CD4-positive, alpha-beta memory T cell (primary cell): Measurements from ENCODE around the gene EYA3. TPM values are rescaled to one million over a fixed set of nuclear protein-coding genes. Genes with fewer than 3 reads are reported as not detected.

ENCODE experiments used
- CTCF ChIA-PET: fragments of 350-600 bp; sonication (Branson Sonifier 250); formaldehyde crosslinking; loops from one replicate; lab custom pipeline; 2021; ENCODE audit warnings: inconsistent platforms; ENCODE audit not compliant: partially characterized antibody; lab: Charles Lee
- POLR2A ChIA-PET: fragments of 350-600 bp; sonication (Branson Sonifier 250); formaldehyde crosslinking; loops from one replicate; lab custom pipeline; 2021; ENCODE audit not compliant: partially characterized antibody; lab: Charles Lee
- DNase-seq, 5 donors: peaks; one replicate each; pipeline versions ENCODE4 v3.0.0 to v3.0.0-alpha.2; 2020 to 2022; ENCODE audit warnings: mixed read lengths in 1 of 5
- H3K27ac ChIP-seq: one replicate; pipeline ENCODE4 v1.7.0; 2013; ENCODE audit warnings: low read depth, low read length
- H3K27me3 ChIP-seq: 2 replicates; pipeline ENCODE4 v1.7.0; 2013; ENCODE audit warnings: mild to moderate bottlenecking, low read length, moderate library complexity; ENCODE audit not compliant: insufficient read depth
- H3K36me3 ChIP-seq: 2 replicates; pipeline ENCODE4 v1.7.0; 2013; ENCODE audit warnings: mild to moderate bottlenecking, low read length, moderate library complexity; ENCODE audit not compliant: insufficient read depth
- H3K4me1 ChIP-seq: 2 replicates; pipeline ENCODE4 v1.7.0; 2013; ENCODE audit warnings: mild to moderate bottlenecking, low read length, moderate library complexity; ENCODE audit not compliant: insufficient read depth
- H3K4me3 ChIP-seq, 2 donors: one replicate each; pipeline ENCODE4 v1.7.0; 2013; ENCODE audit warnings: low read length in 2 of 2, mild to moderate bottlenecking in 1 of 2
- H3K9me3 ChIP-seq, 2 donors: one replicate each; pipeline ENCODE4 v1.7.0; 2013; ENCODE audit warnings: low read length in 2 of 2, control low read depth in 1 of 2; ENCODE audit not compliant: control insufficient read depth in 1 of 2
- H3K27ac Mint-ChIP-seq, 7 donors: one replicate each; pipeline ENCODE4 v1.8.0; 2020 to 2021; ENCODE audit warnings: mixed read lengths in 7 of 7, mild to moderate bottlenecking in 6 of 7, inconsistent platforms in 3 of 7, moderate library complexity in 3 of 7
- H3K27me3 Mint-ChIP-seq, 2 donors: one replicate each; pipeline ENCODE4 v1.8.0; 2020 to 2021; ENCODE audit warnings: mixed read lengths in 2 of 2
- H3K36me3 Mint-ChIP-seq, 2 donors: one replicate each; pipeline ENCODE4 v1.8.0; 2020 to 2021; ENCODE audit warnings: mixed read lengths in 2 of 2, inconsistent platforms in 1 of 2, mild to moderate bottlenecking in 1 of 2
- H3K4me1 Mint-ChIP-seq, 4 donors: one replicate each; pipeline ENCODE4 v1.8.0; 2020 to 2021; ENCODE audit warnings: mixed read lengths in 4 of 4, mild to moderate bottlenecking in 1 of 4
- H3K4me3 Mint-ChIP-seq, 8 donors: one replicate each; pipeline ENCODE4 v1.8.0; 2020 to 2021; ENCODE audit warnings: mixed read lengths in 8 of 8, mild to moderate bottlenecking in 7 of 8, moderate library complexity in 6 of 8, inconsistent platforms in 3 of 8
- H3K9me3 Mint-ChIP-seq, 8 donors: one replicate each; pipeline ENCODE4 v1.8.0; 2020 to 2021; ENCODE audit warnings: mixed read lengths in 8 of 8, mild to moderate bottlenecking in 5 of 8, inconsistent platforms in 3 of 8, moderate library complexity in 1 of 8
- intact Hi-C: fragments of 100-400 bp; cut with micrococcal nuclease; formaldehyde crosslinking; loops from one replicate; pipeline ENCODE4 v1.15.1; 2023
- polyA plus RNA-seq, 2 donors: library from polyadenylated mRNA; unstranded; fragments of 300-500 nt; fragmentation: Illumina TruSeq; gene quantifications; one replicate each; pipeline ENCODE4 v1.2.3, GENCODE V29; 2021
- total RNA-seq, 2 experiments: library from RNA; stranded (reverse); gene quantifications; one replicate each; pipeline ENCODE4 v1.2.3, GENCODE V29; 2021

EYA3 gene
- total and polyA plus RNA-seq, 4 experiments from 2014 or later, result 4.8 to 22.6 (median 13.5) TPM

GRCh38 chr1:27945020-27945419 is 143.4 kb downstream of the EYA3 start:
- Histone ChIP-seq H3K4me3 (no peak overlapping the region), H3K27me3 (no peaks in the 10 kb centered on the region), H3K27ac (no peak overlapping the region), H3K36me3 (no peaks in the 10 kb centered on the region), H3K4me1 (peaks cover 31% of the 10 kb centered on the region), H3K9me3 (no peaks in the 10 kb centered on the region)
- DNase-seq, result no peak
- Mint-ChIP-seq H3K27me3 (no peaks in the 10 kb centered on the region), H3K27ac (peak overlapping the region in 5 of 7 donors; percentile 48 to 82 (median 67)), H3K4me3 (no peak overlapping the region), H3K4me1 (peaks cover 22 to 48% (median 32%) of the 10 kb centered on the region in 4 donors), H3K36me3 (no peaks in the 10 kb centered on the region), H3K9me3 (no peaks in the 10 kb centered on the region)
- ChIA-PET POLR2A (interaction anchor here (0.6 to 4.9 kb wide), 2 partner anchors 14 to 1237 kb away, joined by 3 to 41 read pairs; partner anchors contain the start of genes SRSF4 and XKR8), CTCF (interaction anchor here (0.9 to 2.3 kb wide), 5 partner anchors 10 to 47 kb away, joined by 3 to 7 read pairs (median 5); partner anchors contain the start of gene XKR8)
- intact Hi-C loops, result no loop called here

GRCh38 chr1:27941671-27942540 is 146.5 kb downstream of the EYA3 start:
- Histone ChIP-seq H3K4me3 (no peak overlapping the region), H3K27me3 (no peaks in the 10 kb centered on the region), H3K9me3 (no peaks in the 10 kb centered on the region), H3K4me1 (peaks cover 33% of the 10 kb centered on the region), H3K36me3 (no peaks in the 10 kb centered on the region), H3K27ac (no peak overlapping the region)
- no peak for DNase-seq
- Mint-ChIP-seq H3K9me3 (no peaks in the 10 kb centered on the region), H3K4me3 (peak overlapping the region in 1 of 8 donors; percentile 41), H3K36me3 (no peaks in the 10 kb centered on the region), H3K27me3 (no peaks in the 10 kb centered on the region), H3K27ac (peak overlapping the region in 5 of 7 donors; percentile 74 to 96 (median 90)), H3K4me1 (peaks cover 22 to 58% (median 33%) of the 10 kb centered on the region in 4 donors)
- intact Hi-C loops, result loop anchor here (2.0 kb wide), 2 partner anchors 83 to 147 kb away; partner anchors contain the start of gene EYA3
- ChIA-PET CTCF (interaction anchor here (0.8 to 6.0 kb wide), 12 partner anchors 9 to 267 kb away, joined by 3 to 90 read pairs (median 8); partner anchors contain the start of gene XKR8), POLR2A (interaction anchor here (0.6 to 4.9 kb wide), 3 partner anchors 17 to 124 kb away, joined by 3 to 41 read pairs (median 3); partner anchors contain the start of gene XKR8)

GRCh38 chr1:27940870-27941560 is 147.4 kb downstream of the EYA3 start:
- no peaks in the 10 kb centered on the region for H3K27me3 ChIP-seq
- H3K4me1 ChIP-seq, result peaks cover 33% of the 10 kb centered on the region
- intact Hi-C loops, result loop anchor here (1.0 to 2.0 kb wide), 3 partner anchors 38 to 148 kb away; partner anchors contain the start of gene EYA3
- H3K27ac ChIP-seq, result no peak overlapping the region
- ChIA-PET POLR2A (interaction anchor here (1.2 to 2.0 kb wide), 5 partner anchors 19 to 147 kb away, joined by 4 to 7 read pairs (median 6); partner anchors contain the start of genes EYA3 and XKR8), CTCF (interaction anchor here (0.6 to 6.0 kb wide), 25 partner anchors 10 to 271 kb away, joined by 3 to 90 read pairs (median 4); partner anchors contain the start of genes EYA3 and XKR8)
- Mint-ChIP-seq H3K36me3 (no peaks in the 10 kb centered on the region), H3K27me3 (no peaks in the 10 kb centered on the region), H3K4me3 (no peak overlapping the region), H3K9me3 (no peaks in the 10 kb centered on the region), H3K27ac (peak overlapping the region; percentile 68 to 92 (median 77)), H3K4me1 (peaks cover 22 to 58% (median 33%) of the 10 kb centered on the region in 4 donors)
- H3K36me3 ChIP-seq, result no peaks in the 10 kb centered on the region
- no peak for DNase-seq
- no peaks in the 10 kb centered on the region for H3K9me3 ChIP-seq
- no peak overlapping the region for H3K4me3 ChIP-seq

- Mint-ChIP-seq H3K4me3 (no peak overlapping the region), H3K27ac (peak overlapping the region; percentile 68 to 92 (median 87)), H3K36me3 (no peaks in the 10 kb centered on the region), H3K4me1 (peaks cover 22 to 55% (median 37%) of the 10 kb centered on the region in 4 donors), H3K9me3 (no peaks in the 10 kb centered on the region), H3K27me3 (peaks cover 2 to 3% of the 10 kb centered on the region in 2 donors)
- POLR2A ChIA-PET, result interaction anchor here (1.2 to 2.0 kb wide), 5 partner anchors 19 to 148 kb away, joined by 4 to 7 read pairs (median 6); partner anchors contain the start of genes EYA3 and XKR8
- Histone ChIP-seq H3K36me3 (no peaks in the 10 kb centered on the region), H3K4me3 (no peak overlapping the region), H3K9me3 (no peaks in the 10 kb centered on the region), H3K27ac (no peak overlapping the region), H3K27me3 (no peaks in the 10 kb centered on the region), H3K4me1 (peaks cover 34% of the 10 kb centered on the region)
- CTCF ChIA-PET, result interaction anchor here (0.6 to 6.0 kb wide), 25 partner anchors 9 to 272 kb away, joined by 3 to 90 read pairs (median 4); partner anchors contain the start of genes EYA3 and XKR8
- DNase-seq, result peak; percentile 71 to 73 (median 73)
- intact Hi-C loops, result loop anchor here (1.0 to 2.0 kb wide), 3 partner anchors 39 to 149 kb away; partner anchors contain the start of gene EYA3
These were observed 148.1 kb downstream of the EYA3 start for GRCh38 chr1:27940297-27940696.

- H3K4me1 ChIP-seq, result peaks cover 32% of the 10 kb centered on the region
- H3K4me3 ChIP-seq, result no peak overlapping the region
- DNase-seq, result no peak
- intact Hi-C loops, result no loop called here
- H3K9me3 ChIP-seq, result no peaks in the 10 kb centered on the region
- Mint-ChIP-seq H3K27ac (peak overlapping the region in 1 of 7 donors; percentile 53), H3K9me3 (no peaks in the 10 kb centered on the region), H3K27me3 (peaks cover 2 to 4% of the 10 kb centered on the region in 2 donors), H3K36me3 (no peaks in the 10 kb centered on the region), H3K4me3 (no peak overlapping the region), H3K4me1 (peaks cover 17 to 44% (median 33%) of the 10 kb centered on the region in 4 donors)
- CTCF ChIA-PET, result interaction anchor here (1.0 to 6.0 kb wide), 6 partner anchors 10 to 939 kb away, joined by 3 to 90 read pairs (median 4); no protein-coding TSS in a partner anchor
- POLR2A ChIA-PET, result no interaction called here
- no peak overlapping the region for H3K27ac ChIP-seq
- no peaks in the 10 kb centered on the region for H3K27me3 ChIP-seq
- H3K36me3 ChIP-seq, result no peaks in the 10 kb centered on the region
These were observed 149.9 kb downstream of the EYA3 start for GRCh38 chr1:27938488-27938887.

DNA sequence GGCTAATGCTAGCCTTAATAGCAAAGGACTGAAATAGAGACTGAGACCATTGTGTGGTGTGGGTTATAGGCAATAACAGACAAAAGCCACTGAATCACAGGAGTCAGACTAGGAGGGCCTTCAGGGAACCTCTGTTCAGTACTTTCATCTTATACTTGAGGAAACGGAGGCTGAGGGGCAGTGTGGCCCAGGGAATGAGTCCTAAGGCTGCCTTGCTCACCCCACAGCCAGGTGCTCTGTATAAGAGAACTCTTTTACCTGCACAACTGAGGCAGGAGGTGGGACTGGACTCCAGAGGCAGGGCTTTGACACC is 150.9 kb downstream of the EYA3 start:
- peaks cover 22% of the 10 kb centered on the region for H3K4me1 ChIP-seq
- DNase-seq, result no peak
- Mint-ChIP-seq H3K4me3 (no peak overlapping the region), H3K36me3 (no peaks in the 10 kb centered on the region), H3K27ac (no peak overlapping the region), H3K4me1 (peaks cover 10 to 34% (median 26%) of the 10 kb centered on the region in 4 donors), H3K27me3 (peaks cover 3 to 5% of the 10 kb centered on the region in 2 donors), H3K9me3 (no peaks in the 10 kb centered on the region)
- H3K4me3 ChIP-seq, result no peak overlapping the region
- CTCF ChIA-PET, result interaction anchor here (0.9 to 6.0 kb wide), 4 partner anchors 9 to 41 kb away, joined by 3 to 90 read pairs (median 3); no protein-coding TSS in a partner anchor
- no peak overlapping the region for H3K27ac ChIP-seq
- intact Hi-C loops, result no loop called here
- no peaks in the 10 kb centered on the region for H3K27me3 ChIP-seq
- H3K9me3 ChIP-seq, result no peaks in the 10 kb centered on the region
- POLR2A ChIA-PET, result no interaction called here
- no peaks in the 10 kb centered on the region for H3K36me3 ChIP-seq
